Measurements from ENCODE around the gene SLC6A6.

GRCh38 chr3:14512281-14512941 lies 110.0 kb downstream of the SLC6A6 start:
- TF ChIP-seq, protein P1, sequence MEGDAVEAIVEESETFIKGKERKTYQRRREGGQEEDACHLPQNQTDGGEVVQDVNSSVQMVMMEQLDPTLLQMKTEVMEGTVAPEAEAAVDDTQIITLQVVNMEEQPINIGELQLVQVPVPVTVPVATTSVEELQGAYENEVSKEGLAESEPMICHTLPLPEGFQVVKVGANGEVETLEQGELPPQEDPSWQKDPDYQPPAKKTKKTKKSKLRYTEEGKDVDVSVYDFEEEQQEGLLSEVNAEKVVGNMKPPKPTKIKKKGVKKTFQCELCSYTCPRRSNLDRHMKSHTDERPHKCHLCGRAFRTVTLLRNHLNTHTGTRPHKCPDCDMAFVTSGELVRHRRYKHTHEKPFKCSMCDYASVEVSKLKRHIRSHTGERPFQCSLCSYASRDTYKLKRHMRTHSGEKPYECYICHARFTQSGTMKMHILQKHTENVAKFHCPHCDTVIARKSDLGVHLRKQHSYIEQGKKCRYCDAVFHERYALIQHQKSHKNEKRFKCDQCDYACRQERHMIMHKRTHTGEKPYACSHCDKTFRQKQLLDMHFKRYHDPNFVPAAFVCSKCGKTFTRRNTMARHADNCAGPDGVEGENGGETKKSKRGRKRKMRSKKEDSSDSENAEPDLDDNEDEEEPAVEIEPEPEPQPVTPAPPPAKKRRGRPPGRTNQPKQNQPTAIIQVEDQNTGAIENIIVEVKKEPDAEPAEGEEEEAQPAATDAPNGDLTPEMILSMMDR (IDR thresholded peaks at IDR 0.05): no peak
- TF ChIP-seq MAX (CRISPR knock-in tag; IDR thresholded peaks at IDR 0.05): no peak
- TF ChIP-seq ZNF138 (CRISPR knock-in tag; conservative IDR thresholded peaks at IDR 0.05): no peak
- no peak for TF ChIP-seq ATF3 (CRISPR knock-in tag; conservative IDR thresholded peaks at IDR 0.05)
- no peak for TF ChIP-seq USF2 (CRISPR knock-in tag; IDR thresholded peaks at IDR 0.05)
- TF ChIP-seq, protein P2, sequence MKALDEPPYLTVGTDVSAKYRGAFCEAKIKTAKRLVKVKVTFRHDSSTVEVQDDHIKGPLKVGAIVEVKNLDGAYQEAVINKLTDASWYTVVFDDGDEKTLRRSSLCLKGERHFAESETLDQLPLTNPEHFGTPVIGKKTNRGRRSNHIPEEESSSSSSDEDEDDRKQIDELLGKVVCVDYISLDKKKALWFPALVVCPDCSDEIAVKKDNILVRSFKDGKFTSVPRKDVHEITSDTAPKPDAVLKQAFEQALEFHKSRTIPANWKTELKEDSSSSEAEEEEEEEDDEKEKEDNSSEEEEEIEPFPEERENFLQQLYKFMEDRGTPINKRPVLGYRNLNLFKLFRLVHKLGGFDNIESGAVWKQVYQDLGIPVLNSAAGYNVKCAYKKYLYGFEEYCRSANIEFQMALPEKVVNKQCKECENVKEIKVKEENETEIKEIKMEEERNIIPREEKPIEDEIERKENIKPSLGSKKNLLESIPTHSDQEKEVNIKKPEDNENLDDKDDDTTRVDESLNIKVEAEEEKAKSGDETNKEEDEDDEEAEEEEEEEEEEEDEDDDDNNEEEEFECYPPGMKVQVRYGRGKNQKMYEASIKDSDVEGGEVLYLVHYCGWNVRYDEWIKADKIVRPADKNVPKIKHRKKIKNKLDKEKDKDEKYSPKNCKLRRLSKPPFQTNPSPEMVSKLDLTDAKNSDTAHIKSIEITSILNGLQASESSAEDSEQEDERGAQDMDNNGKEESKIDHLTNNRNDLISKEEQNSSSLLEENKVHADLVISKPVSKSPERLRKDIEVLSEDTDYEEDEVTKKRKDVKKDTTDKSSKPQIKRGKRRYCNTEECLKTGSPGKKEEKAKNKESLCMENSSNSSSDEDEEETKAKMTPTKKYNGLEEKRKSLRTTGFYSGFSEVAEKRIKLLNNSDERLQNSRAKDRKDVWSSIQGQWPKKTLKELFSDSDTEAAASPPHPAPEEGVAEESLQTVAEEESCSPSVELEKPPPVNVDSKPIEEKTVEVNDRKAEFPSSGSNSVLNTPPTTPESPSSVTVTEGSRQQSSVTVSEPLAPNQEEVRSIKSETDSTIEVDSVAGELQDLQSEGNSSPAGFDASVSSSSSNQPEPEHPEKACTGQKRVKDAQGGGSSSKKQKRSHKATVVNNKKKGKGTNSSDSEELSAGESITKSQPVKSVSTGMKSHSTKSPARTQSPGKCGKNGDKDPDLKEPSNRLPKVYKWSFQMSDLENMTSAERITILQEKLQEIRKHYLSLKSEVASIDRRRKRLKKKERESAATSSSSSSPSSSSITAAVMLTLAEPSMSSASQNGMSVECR (CRISPR knock-in tag; IDR thresholded peaks at IDR 0.05; ENCODE audit: borderline replicate concordance): no peak
- TF ChIP-seq CBFB (CRISPR knock-in tag; IDR thresholded peaks at IDR 0.05; ENCODE audit: low read depth): no peak
- TF ChIP-seq OVOL2 (CRISPR knock-in tag; IDR thresholded peaks at IDR 0.05; ENCODE audit: borderline replicate concordance): no peak
- TF ChIP-seq AFF4 (CRISPR knock-in tag; IDR thresholded peaks at IDR 0.05; ENCODE audit: borderline replicate concordance): no peak
- TF ChIP-seq, protein P3, sequence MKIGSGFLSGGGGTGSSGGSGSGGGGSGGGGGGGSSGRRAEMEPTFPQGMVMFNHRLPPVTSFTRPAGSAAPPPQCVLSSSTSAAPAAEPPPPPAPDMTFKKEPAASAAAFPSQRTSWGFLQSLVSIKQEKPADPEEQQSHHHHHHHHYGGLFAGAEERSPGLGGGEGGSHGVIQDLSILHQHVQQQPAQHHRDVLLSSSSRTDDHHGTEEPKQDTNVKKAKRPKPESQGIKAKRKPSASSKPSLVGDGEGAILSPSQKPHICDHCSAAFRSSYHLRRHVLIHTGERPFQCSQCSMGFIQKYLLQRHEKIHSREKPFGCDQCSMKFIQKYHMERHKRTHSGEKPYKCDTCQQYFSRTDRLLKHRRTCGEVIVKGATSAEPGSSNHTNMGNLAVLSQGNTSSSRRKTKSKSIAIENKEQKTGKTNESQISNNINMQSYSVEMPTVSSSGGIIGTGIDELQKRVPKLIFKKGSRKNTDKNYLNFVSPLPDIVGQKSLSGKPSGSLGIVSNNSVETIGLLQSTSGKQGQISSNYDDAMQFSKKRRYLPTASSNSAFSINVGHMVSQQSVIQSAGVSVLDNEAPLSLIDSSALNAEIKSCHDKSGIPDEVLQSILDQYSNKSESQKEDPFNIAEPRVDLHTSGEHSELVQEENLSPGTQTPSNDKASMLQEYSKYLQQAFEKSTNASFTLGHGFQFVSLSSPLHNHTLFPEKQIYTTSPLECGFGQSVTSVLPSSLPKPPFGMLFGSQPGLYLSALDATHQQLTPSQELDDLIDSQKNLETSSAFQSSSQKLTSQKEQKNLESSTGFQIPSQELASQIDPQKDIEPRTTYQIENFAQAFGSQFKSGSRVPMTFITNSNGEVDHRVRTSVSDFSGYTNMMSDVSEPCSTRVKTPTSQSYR (CRISPR knock-in tag; IDR thresholded peaks at IDR 0.05): no peak
- TF ChIP-seq SMAD4 (CRISPR knock-in tag; IDR thresholded peaks at IDR 0.05): no peak
